ENCODE data around the gene TDP1. TPM values are rescaled to one million over a fixed set of nuclear protein-coding genes. Genes with fewer than 3 reads are reported as not detected.

The TDP1 gene
- total and polyA plus RNA-seq, 2 donors (not counting 1 experiment from before 2014, with no cell fraction given) = 20.5 to 55.9 TPM

GRCh38 chr14:89912221-89912620, 43.5 kb upstream of the TDP1 start:
- Histone ChIP-seq H3K9me3 (ENCODE audit: control extremely low read depth in 1 of 3, control insufficient read depth in 2 of 3, insufficient read depth in 1 of 3, low read length in 2 of 3) (no peaks in the 10 kb centered on the region), H3K4me1 (ENCODE audit: control insufficient read depth in 2 of 2, insufficient read depth in 2 of 2, low read length in 2 of 2) (no peaks in the 10 kb centered on the region), H3K79me2 (ENCODE audit: control insufficient read depth, insufficient read depth, low read length) (no peaks in the 10 kb centered on the region), H3K27ac (ENCODE audit: low read length in 2 of 2) (no peak overlapping the region), H3K27me3 (replicated peaks in 1 of 4; ENCODE audit: control extremely low read depth in 1 of 4, control insufficient read depth in 3 of 4, insufficient read depth in 4 of 4, low read length in 3 of 4) (no peaks in the 10 kb centered on the region), H2AFZ (ENCODE audit: insufficient read depth, low read depth, low read length, poor library complexity, severe bottlenecking) (no peak overlapping the region), H3K36me3 (replicated peaks in 1 of 2; ENCODE audit: control extremely low read depth in 1 of 2, control insufficient read depth in 1 of 2, extremely low read depth in 1 of 2, insufficient read depth in 2 of 2, low read length in 1 of 2) (no peaks in the 10 kb centered on the region), H3K4me3 (ENCODE audit: control extremely low read depth in 1 of 5, extremely low read depth in 1 of 5, insufficient read depth in 1 of 5, low read depth in 2 of 5, low read length in 4 of 5) (no peak overlapping the region), H3K9ac (ENCODE audit: low read length) (no peak overlapping the region), H4K20me1 (ENCODE audit: control insufficient read depth, insufficient read depth, low read length, poor library complexity, severe bottlenecking) (no peaks in the 10 kb centered on the region), H3K4me2 (replicated peaks; ENCODE audit: low read depth, low read length, poor library complexity, severe bottlenecking) (no peak overlapping the region)
- intact Hi-C loops (cut with micrococcal nuclease) = no loop called here
- POLR2A ChIA-PET = no interaction called here
- Mint-ChIP-seq H3K27ac (no peak overlapping the region), H3K4me3 (no peak overlapping the region), H3K27me3 (peaks cover 3% of the 10 kb centered on the region), H3K9me3 (ENCODE audit: insufficient read depth) (no peaks in the 10 kb centered on the region), H3K4me1 (peaks cover 3% of the 10 kb centered on the region)
- CTCF ChIA-PET = interaction anchor here (0.7 to 4.0 kb wide), 3 partner anchors 12 to 884 kb away, joined by 4 to 18 read pairs (median 5); no protein-coding TSS in a partner anchor
- ATAC-seq (ENCODE audit: low read depth) = no peak
- no CpG with 5 or more reads among the region's 2 CpGs for WGBS (ENCODE audit: insufficient coverage)
- TF ChIP-seq EZH2 (IDR thresholded peaks at IDR 0.05; ENCODE audit: borderline replicate concordance, insufficient read depth, low read depth, low read length, poor library complexity, severe bottlenecking) = no peak
- TF ChIP-seq, protein P1, sequence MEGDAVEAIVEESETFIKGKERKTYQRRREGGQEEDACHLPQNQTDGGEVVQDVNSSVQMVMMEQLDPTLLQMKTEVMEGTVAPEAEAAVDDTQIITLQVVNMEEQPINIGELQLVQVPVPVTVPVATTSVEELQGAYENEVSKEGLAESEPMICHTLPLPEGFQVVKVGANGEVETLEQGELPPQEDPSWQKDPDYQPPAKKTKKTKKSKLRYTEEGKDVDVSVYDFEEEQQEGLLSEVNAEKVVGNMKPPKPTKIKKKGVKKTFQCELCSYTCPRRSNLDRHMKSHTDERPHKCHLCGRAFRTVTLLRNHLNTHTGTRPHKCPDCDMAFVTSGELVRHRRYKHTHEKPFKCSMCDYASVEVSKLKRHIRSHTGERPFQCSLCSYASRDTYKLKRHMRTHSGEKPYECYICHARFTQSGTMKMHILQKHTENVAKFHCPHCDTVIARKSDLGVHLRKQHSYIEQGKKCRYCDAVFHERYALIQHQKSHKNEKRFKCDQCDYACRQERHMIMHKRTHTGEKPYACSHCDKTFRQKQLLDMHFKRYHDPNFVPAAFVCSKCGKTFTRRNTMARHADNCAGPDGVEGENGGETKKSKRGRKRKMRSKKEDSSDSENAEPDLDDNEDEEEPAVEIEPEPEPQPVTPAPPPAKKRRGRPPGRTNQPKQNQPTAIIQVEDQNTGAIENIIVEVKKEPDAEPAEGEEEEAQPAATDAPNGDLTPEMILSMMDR (IDR thresholded peaks at IDR 0.05) = no peak
- no peak for DNase-seq

DNA sequence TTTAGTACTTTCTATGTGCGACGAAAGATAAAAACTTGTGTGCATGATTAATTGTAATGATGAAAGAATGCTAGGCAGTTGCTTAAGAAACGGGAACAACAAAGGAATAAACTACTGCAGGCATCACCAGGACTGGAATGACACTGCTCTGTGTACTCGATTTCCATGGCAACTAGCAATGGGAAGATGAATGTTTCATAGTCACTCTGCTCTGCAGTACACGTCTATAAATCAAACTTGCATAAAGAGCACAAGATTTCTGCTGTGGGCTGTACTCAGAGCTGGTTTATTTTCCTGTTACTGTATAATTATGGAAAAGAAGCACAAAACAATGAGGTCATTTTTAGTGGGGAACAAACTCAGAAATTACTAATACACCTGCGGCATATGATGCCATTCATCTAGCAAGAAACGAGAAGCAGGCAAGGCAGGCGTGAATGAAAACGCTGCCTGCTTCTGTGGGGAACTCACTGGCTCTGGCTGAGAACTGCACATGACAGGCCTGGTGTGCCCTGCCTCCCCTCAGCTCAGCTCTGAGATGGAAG, 43.0 kb upstream of the TDP1 start:
- Histone ChIP-seq H3K79me2 (ENCODE audit: control insufficient read depth, insufficient read depth, low read length) (no peaks in the 10 kb centered on the region), H2AFZ (ENCODE audit: insufficient read depth, low read depth, low read length, poor library complexity, severe bottlenecking) (no peak overlapping the region), H3K4me2 (replicated peaks; ENCODE audit: low read depth, low read length, poor library complexity, severe bottlenecking) (no peak overlapping the region), H3K4me3 (ENCODE audit: control extremely low read depth in 1 of 5, extremely low read depth in 1 of 5, insufficient read depth in 1 of 5, low read depth in 2 of 5, low read length in 4 of 5) (no peak overlapping the region), H3K4me1 (ENCODE audit: control insufficient read depth in 2 of 2, insufficient read depth in 2 of 2, low read length in 2 of 2) (no peaks in the 10 kb centered on the region), H3K9ac (ENCODE audit: low read length) (no peak overlapping the region), H4K20me1 (ENCODE audit: control insufficient read depth, insufficient read depth, low read length, poor library complexity, severe bottlenecking) (no peaks in the 10 kb centered on the region), H3K36me3 (replicated peaks in 1 of 2; ENCODE audit: control extremely low read depth in 1 of 2, control insufficient read depth in 1 of 2, extremely low read depth in 1 of 2, insufficient read depth in 2 of 2, low read length in 1 of 2) (no peaks in the 10 kb centered on the region), H3K27ac (ENCODE audit: low read length in 2 of 2) (no peak overlapping the region), H3K9me3 (ENCODE audit: control extremely low read depth in 1 of 3, control insufficient read depth in 2 of 3, insufficient read depth in 1 of 3, low read length in 2 of 3) (no peaks in the 10 kb centered on the region), H3K27me3 (replicated peaks in 1 of 4; ENCODE audit: control extremely low read depth in 1 of 4, control insufficient read depth in 3 of 4, insufficient read depth in 4 of 4, low read length in 3 of 4) (no peaks in the 10 kb centered on the region)
- peaks cover 3% of the 10 kb centered on the region for H3K4me1 Mint-ChIP-seq
- no peak overlapping the region for H3K27ac Mint-ChIP-seq
- no peaks in the 10 kb centered on the region for H3K9me3 Mint-ChIP-seq (ENCODE audit: insufficient read depth)
- POLR2A ChIA-PET = no interaction called here
- TF ChIP-seq, protein P1 (IDR thresholded peaks at IDR 0.05) = no peak
- no peak for TF ChIP-seq EZH2 (IDR thresholded peaks at IDR 0.05; ENCODE audit: borderline replicate concordance, insufficient read depth, low read depth, low read length, poor library complexity, severe bottlenecking)
- H3K4me3 Mint-ChIP-seq = no peak overlapping the region
- H3K27me3 Mint-ChIP-seq = peaks cover 3% of the 10 kb centered on the region
- 42% methylated on average over 7 of the region's 9 CpGs for WGBS (ENCODE audit: insufficient coverage)
- ATAC-seq (ENCODE audit: low read depth) = no peak
- CTCF ChIA-PET = interaction anchor here (0.7 to 4.5 kb wide), 8 partner anchors 10 to 886 kb away, joined by 3 to 45 read pairs (median 4); no protein-coding TSS in a partner anchor
- intact Hi-C loops (cut with micrococcal nuclease) = no loop called here
- no peak for DNase-seq

All from B cell (primary cell).